ENCODE data around the gene APOL3. TPM values are rescaled to one million over a fixed set of nuclear protein-coding genes. Genes with fewer than 3 reads are reported as not detected.

Gene APOL3
- total RNA-seq, 1 donor from 2014 or later, result 2.3 TPM

DNA sequence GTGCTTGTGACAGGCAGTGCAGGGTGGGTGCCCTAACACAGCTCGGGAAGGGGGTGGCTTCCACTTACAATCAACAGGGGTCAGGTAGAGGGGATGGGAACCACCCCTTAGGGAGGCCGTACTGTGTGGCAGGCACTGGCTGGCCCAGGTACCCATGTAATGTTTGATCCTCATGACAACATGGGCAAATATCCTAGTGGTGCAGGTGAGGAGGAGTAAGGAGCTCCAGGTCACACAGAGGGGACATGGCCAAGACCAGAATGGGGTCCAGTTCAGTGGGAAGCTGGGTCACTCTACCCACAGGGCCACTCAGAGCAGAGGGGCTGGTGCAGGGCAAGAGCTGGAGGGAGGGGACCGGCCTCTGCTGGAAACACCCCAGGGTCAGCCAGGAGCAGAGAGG, 38.0 kb upstream of the APOL3 start:
- peaks cover 18% of the 10 kb centered on the region for H3K4me1 Mint-ChIP-seq (ENCODE audit: low read depth, unreplicated experiment)
- no peaks in the 10 kb centered on the region for H3K9me3 Mint-ChIP-seq (ENCODE audit: unreplicated experiment)
- no peaks in the 10 kb centered on the region for H3K9me3 ChIP-seq (ENCODE audit: insufficient read depth, low read depth, low read length)
- no peaks in the 10 kb centered on the region for H3K36me3 Mint-ChIP-seq (ENCODE audit: low read depth, unreplicated experiment)
- H3K4me3 ChIP-seq (ENCODE audit: insufficient read depth, low read depth, low read length), result no peak overlapping the region
- no peaks in the 10 kb centered on the region for H3K36me3 ChIP-seq (ENCODE audit: insufficient read depth, low read length)
- no peaks in the 10 kb centered on the region for H4K20me1 ChIP-seq (ENCODE audit: insufficient read depth, low read length)
- DNase-seq (ENCODE audit: low read depth) (no peak), FAIRE-seq (no peak)
- TF ChIP-seq EZH2 (IDR thresholded peaks at IDR 0.05; ENCODE audit: insufficient read depth, low read length), result no peak
- TF ChIP-seq, protein P1, sequence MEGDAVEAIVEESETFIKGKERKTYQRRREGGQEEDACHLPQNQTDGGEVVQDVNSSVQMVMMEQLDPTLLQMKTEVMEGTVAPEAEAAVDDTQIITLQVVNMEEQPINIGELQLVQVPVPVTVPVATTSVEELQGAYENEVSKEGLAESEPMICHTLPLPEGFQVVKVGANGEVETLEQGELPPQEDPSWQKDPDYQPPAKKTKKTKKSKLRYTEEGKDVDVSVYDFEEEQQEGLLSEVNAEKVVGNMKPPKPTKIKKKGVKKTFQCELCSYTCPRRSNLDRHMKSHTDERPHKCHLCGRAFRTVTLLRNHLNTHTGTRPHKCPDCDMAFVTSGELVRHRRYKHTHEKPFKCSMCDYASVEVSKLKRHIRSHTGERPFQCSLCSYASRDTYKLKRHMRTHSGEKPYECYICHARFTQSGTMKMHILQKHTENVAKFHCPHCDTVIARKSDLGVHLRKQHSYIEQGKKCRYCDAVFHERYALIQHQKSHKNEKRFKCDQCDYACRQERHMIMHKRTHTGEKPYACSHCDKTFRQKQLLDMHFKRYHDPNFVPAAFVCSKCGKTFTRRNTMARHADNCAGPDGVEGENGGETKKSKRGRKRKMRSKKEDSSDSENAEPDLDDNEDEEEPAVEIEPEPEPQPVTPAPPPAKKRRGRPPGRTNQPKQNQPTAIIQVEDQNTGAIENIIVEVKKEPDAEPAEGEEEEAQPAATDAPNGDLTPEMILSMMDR (IDR thresholded peaks at IDR 0.05; ENCODE audit: insufficient read depth, low read depth, low read length), result no peak
- H3K79me2 ChIP-seq (ENCODE audit: insufficient read depth, low read length), result no peaks in the 10 kb centered on the region
- H3K27ac Mint-ChIP-seq (ENCODE audit: unreplicated experiment), result no peak overlapping the region
- H3K27me3 Mint-ChIP-seq (ENCODE audit: low read depth, unreplicated experiment), result peaks cover 22% of the 10 kb centered on the region
- no peak overlapping the region for H2AFZ ChIP-seq (ENCODE audit: low read depth, low read length)
- no peak overlapping the region for H3K4me3 Mint-ChIP-seq (ENCODE audit: unreplicated experiment)
- H3K9ac ChIP-seq (ENCODE audit: low read length), result no peak overlapping the region
- peaks cover 3% of the 10 kb centered on the region for H3K27me3 ChIP-seq (ENCODE audit: insufficient read depth, low read length)
- H3K4me2 ChIP-seq (ENCODE audit: low read length), result no peak overlapping the region
- no peak overlapping the region for H3K27ac ChIP-seq (ENCODE audit: low read depth, low read length)
- peaks cover 13% of the 10 kb centered on the region for H3K4me1 ChIP-seq (ENCODE audit: insufficient read depth, low read length)

DNA sequence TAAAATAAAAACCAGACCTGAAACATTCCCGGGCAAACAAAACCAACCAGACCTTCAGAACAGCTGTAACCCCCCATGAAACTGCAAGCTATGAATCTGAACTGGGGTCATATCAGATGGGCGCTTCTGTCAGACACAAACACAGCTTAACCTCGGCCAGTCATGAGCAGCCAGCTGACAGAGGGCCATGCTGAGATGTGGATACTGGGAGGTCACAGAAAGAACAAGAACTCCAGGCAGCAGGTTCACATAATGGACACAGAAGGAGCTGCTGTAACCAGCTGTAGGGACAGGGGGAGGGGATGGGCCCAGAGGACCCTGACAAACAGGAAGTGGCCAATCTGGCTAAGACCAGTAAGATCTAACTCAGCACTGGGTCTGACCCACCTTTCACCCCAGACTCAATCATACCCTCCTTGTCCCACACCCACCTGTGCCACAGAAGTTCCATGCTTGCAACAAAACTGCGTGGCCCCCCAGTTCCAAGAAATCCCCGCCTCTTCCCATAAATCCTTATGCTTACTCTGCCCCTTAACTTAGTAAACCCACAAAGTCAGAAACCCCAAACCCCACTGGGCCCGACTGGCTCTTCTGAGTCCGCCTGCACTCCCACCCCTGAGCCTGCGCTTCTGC, 37.1 kb upstream of the APOL3 start:
- no peak overlapping the region for H3K9ac ChIP-seq (ENCODE audit: low read length)
- no peaks in the 10 kb centered on the region for H4K20me1 ChIP-seq (ENCODE audit: insufficient read depth, low read length)
- no peak overlapping the region for H3K27ac ChIP-seq (ENCODE audit: low read depth, low read length)
- no peak overlapping the region for H3K4me3 ChIP-seq (ENCODE audit: insufficient read depth, low read depth, low read length)
- H2AFZ ChIP-seq (ENCODE audit: low read depth, low read length), result peak overlapping the region; percentile 28
- no peaks in the 10 kb centered on the region for H3K9me3 ChIP-seq (ENCODE audit: insufficient read depth, low read depth, low read length)
- H3K27me3 ChIP-seq (ENCODE audit: insufficient read depth, low read length), result peaks cover 4% of the 10 kb centered on the region
- H3K36me3 ChIP-seq (ENCODE audit: insufficient read depth, low read length), result no peaks in the 10 kb centered on the region
- H3K79me2 ChIP-seq (ENCODE audit: insufficient read depth, low read length), result no peaks in the 10 kb centered on the region
- DNase-seq (ENCODE audit: low read depth) (no peak), FAIRE-seq (no peak)
- Mint-ChIP-seq H3K27me3 (ENCODE audit: low read depth, unreplicated experiment) (peaks cover 18% of the 10 kb centered on the region), H3K4me1 (ENCODE audit: low read depth, unreplicated experiment) (peaks cover 18% of the 10 kb centered on the region), H3K9me3 (ENCODE audit: unreplicated experiment) (no peaks in the 10 kb centered on the region), H3K4me3 (ENCODE audit: unreplicated experiment) (no peak overlapping the region), H3K36me3 (ENCODE audit: low read depth, unreplicated experiment) (no peaks in the 10 kb centered on the region), H3K27ac (ENCODE audit: unreplicated experiment) (no peak overlapping the region)
- peak overlapping the region; percentile 23 for H3K4me2 ChIP-seq (ENCODE audit: low read length)
- H3K4me1 ChIP-seq (ENCODE audit: insufficient read depth, low read length), result peaks cover 13% of the 10 kb centered on the region
- TF ChIP-seq, protein P1 (IDR thresholded peaks at IDR 0.05; ENCODE audit: insufficient read depth, low read depth, low read length), result no peak
- no peak for TF ChIP-seq EZH2 (IDR thresholded peaks at IDR 0.05; ENCODE audit: insufficient read depth, low read length)

DNA sequence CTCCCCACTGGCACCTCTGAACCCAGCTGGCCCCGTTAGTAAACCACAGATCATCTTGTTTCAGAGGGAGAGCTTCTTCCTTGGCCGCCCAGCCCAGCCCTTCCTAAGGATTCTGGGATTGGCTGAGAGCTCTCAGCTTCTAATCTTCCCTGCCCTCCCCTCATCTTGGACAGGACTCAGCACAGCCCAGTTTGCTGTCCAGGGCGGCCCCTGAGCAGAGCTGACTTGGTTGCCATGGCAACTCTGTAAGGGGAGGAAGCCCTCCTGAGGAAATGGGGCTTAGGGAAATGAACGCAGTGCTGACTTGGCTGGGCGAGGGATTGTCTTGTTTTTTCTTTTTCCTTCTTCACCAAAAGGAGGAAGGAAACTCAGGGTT, 36.5 kb upstream of the APOL3 start:
- Histone ChIP-seq H3K27ac (ENCODE audit: low read depth, low read length) (no peak overlapping the region), H3K4me2 (ENCODE audit: low read length) (peak overlapping the region; percentile 23), H4K20me1 (ENCODE audit: insufficient read depth, low read length) (no peaks in the 10 kb centered on the region), H3K4me3 (ENCODE audit: insufficient read depth, low read depth, low read length) (no peak overlapping the region), H3K9ac (ENCODE audit: low read length) (no peak overlapping the region), H2AFZ (ENCODE audit: low read depth, low read length) (peak overlapping the region; percentile 28), H3K27me3 (ENCODE audit: insufficient read depth, low read length) (peaks cover 4% of the 10 kb centered on the region), H3K4me1 (ENCODE audit: insufficient read depth, low read length) (peaks cover 13% of the 10 kb centered on the region), H3K79me2 (ENCODE audit: insufficient read depth, low read length) (no peaks in the 10 kb centered on the region), H3K9me3 (ENCODE audit: insufficient read depth, low read depth, low read length) (no peaks in the 10 kb centered on the region), H3K36me3 (ENCODE audit: insufficient read depth, low read length) (no peaks in the 10 kb centered on the region)
- TF ChIP-seq EZH2 (IDR thresholded peaks at IDR 0.05; ENCODE audit: insufficient read depth, low read length), result no peak
- TF ChIP-seq, protein P1 (IDR thresholded peaks at IDR 0.05; ENCODE audit: insufficient read depth, low read depth, low read length), result no peak
- no peaks in the 10 kb centered on the region for H3K36me3 Mint-ChIP-seq (ENCODE audit: low read depth, unreplicated experiment)
- H3K4me3 Mint-ChIP-seq (ENCODE audit: unreplicated experiment), result no peak overlapping the region
- H3K27me3 Mint-ChIP-seq (ENCODE audit: low read depth, unreplicated experiment), result peaks cover 20% of the 10 kb centered on the region
- peak; percentile 42 for DNase-seq (ENCODE audit: low read depth)
- peaks cover 23% of the 10 kb centered on the region for H3K4me1 Mint-ChIP-seq (ENCODE audit: low read depth, unreplicated experiment)
- H3K9me3 Mint-ChIP-seq (ENCODE audit: unreplicated experiment), result no peaks in the 10 kb centered on the region
- no peak for FAIRE-seq
- no peak overlapping the region for H3K27ac Mint-ChIP-seq (ENCODE audit: unreplicated experiment)
